IMR-90 (cell line): Measurements from ENCODE around the gene IL34. TPM values are rescaled to one million over a fixed set of nuclear protein-coding genes. Genes with fewer than 3 reads are reported as not detected.

Source experiments
- ATAC-seq: fragments of 200-7000 bp; cut with Tn5 transposase; 2 replicates; pipeline ENCODE4 v1.9.1; 2020; ENCODE audit warnings: low read depth, mild to moderate bottlenecking, moderate library complexity
- BruUV-seq: library from RNA; stranded (reverse); fragments of 400-500 nt; replicated peaks from 2 replicates; lab custom pipeline; 2021; lab: Mats Ljungman, UMichigan
- CTCF ChIA-PET: fragments of 300-600 bp; formaldehyde crosslinking; extraction: SDS; loops from one replicate; lab custom pipeline; 2021; ENCODE audit warnings: antibody characterized with exemption; lab: Yijun Ruan, JAX
- POLR2A ChIA-PET: fragments of 300-600 bp; sonication (Branson Sonifier 250); formaldehyde crosslinking; loops from one replicate; lab custom pipeline; 2022; ENCODE audit warnings: antibody characterized with exemption; ENCODE audit not compliant: unreplicated experiment; lab: Charles Lee
- DNase-seq: peaks from one replicate; pipeline ENCODE4 v3.0.0; 2013
- H2AFZ ChIP-seq: replicated peaks from 2 replicates; pipeline ENCODE3; 2013; ENCODE audit warnings: low read length, mild to moderate bottlenecking; ENCODE audit not compliant: poor library complexity
- H2AK5ac ChIP-seq: 2 replicates; pipeline ENCODE4 v1.6.1; 2013; ENCODE audit warnings: low read depth, low read length, inconsistent platforms
- H2AK9ac ChIP-seq: replicated peaks from 2 replicates; pipeline ENCODE3; 2013; ENCODE audit warnings: mild to moderate bottlenecking, low read depth, low read length, moderate library complexity; ENCODE audit not compliant: poor library complexity
- H2BK120ac ChIP-seq: 2 replicates; pipeline ENCODE4 v1.6.1; 2013; ENCODE audit warnings: low read depth, low read length, inconsistent platforms
- H2BK15ac ChIP-seq: 3 replicates; pipeline ENCODE4 v1.6.1; 2013; ENCODE audit warnings: low read depth, low read length, inconsistent platforms
- H2BK20ac ChIP-seq: 2 replicates; pipeline ENCODE4 v1.6.1; 2013; ENCODE audit warnings: low read depth, mild to moderate bottlenecking, inconsistent platforms, low read length, moderate library complexity
- H2BK5ac ChIP-seq: 2 replicates; pipeline ENCODE4 v1.6.1; 2013; ENCODE audit warnings: mild to moderate bottlenecking, low read depth, low read length, inconsistent platforms; ENCODE audit not compliant: poor library complexity, severe bottlenecking
- H3K14ac ChIP-seq: replicated peaks from 2 replicates; pipeline ENCODE4 v1.6.1; 2013; ENCODE audit warnings: low read depth, low read length, inconsistent platforms
- H3K18ac ChIP-seq: 2 replicates; pipeline ENCODE4 v1.6.1; 2013; ENCODE audit warnings: low read depth, low read length, control low read depth
- H3K23ac ChIP-seq: 2 replicates; pipeline ENCODE4 v1.6.1; 2013; ENCODE audit warnings: low read depth, low read length, inconsistent platforms
- H3K27ac ChIP-seq: 2 replicates; pipeline ENCODE4 v1.5.1; 2013; ENCODE audit warnings: mild to moderate bottlenecking, control low read depth, low read length; ENCODE audit not compliant: insufficient read depth
- H3K27me3 ChIP-seq: 2 replicates; pipeline ENCODE4 v1.6.1; 2013; ENCODE audit warnings: low read length; ENCODE audit not compliant: control insufficient read depth, insufficient read depth
- H3K36me3 ChIP-seq: 2 replicates; pipeline ENCODE4 v1.6.1; 2013; ENCODE audit warnings: low read length, mixed read lengths; ENCODE audit not compliant: control insufficient read depth, insufficient read depth
- H3K4ac ChIP-seq: 2 replicates; pipeline ENCODE4 v1.6.1; 2013; ENCODE audit warnings: low read depth, low read length, inconsistent platforms
- H3K4me1 ChIP-seq: 2 replicates; pipeline ENCODE4 v1.6.1; 2013; ENCODE audit warnings: low read length, mixed read lengths; ENCODE audit not compliant: control insufficient read depth, insufficient read depth
- H3K4me2 ChIP-seq: 2 replicates; pipeline ENCODE4 v1.6.1; 2013; ENCODE audit warnings: low read depth, mild to moderate bottlenecking, control low read depth, low read length, moderate library complexity
- H3K4me3 ChIP-seq: 2 replicates; pipeline ENCODE4 v1.5.1; 2013; ENCODE audit warnings: low read depth, mild to moderate bottlenecking, control low read depth, low read length, moderate library complexity; ENCODE audit not compliant: insufficient read depth
- H3K56ac ChIP-seq: 2 replicates; pipeline ENCODE4 v1.6.1; 2013; ENCODE audit warnings: low read length, inconsistent platforms; ENCODE audit not compliant: insufficient read depth; ENCODE audit errors: extremely low read depth
- H3K79me1 ChIP-seq, 2 experiments: 2 replicates each; pipeline ENCODE4 v1.6.1; 2013; ENCODE audit warnings: low read length in 2 of 2, inconsistent platforms in 1 of 2, low read depth in 1 of 2
- H3K9ac ChIP-seq: 2 replicates; pipeline ENCODE4 v1.6.1; 2013; ENCODE audit warnings: low read depth, low read length, control low read depth
- H3K9me1 ChIP-seq: 2 replicates; pipeline ENCODE4 v1.6.1; 2013; ENCODE audit warnings: low read length, inconsistent platforms; ENCODE audit not compliant: insufficient read depth
- H3K9me3 ChIP-seq: 2 replicates; pipeline ENCODE4 v1.6.1; 2013; ENCODE audit warnings: low read length; ENCODE audit not compliant: control insufficient read depth, insufficient read depth
- H4K20me1 ChIP-seq: 2 replicates; pipeline ENCODE4 v1.6.1; 2013; ENCODE audit warnings: low read length, inconsistent platforms; ENCODE audit not compliant: insufficient read depth
- H4K5ac ChIP-seq: 2 replicates; pipeline ENCODE4 v1.6.1; 2013; ENCODE audit warnings: mild to moderate bottlenecking, low read depth, low read length, control low read depth
- H4K8ac ChIP-seq, 2 experiments: 2 replicates each; pipeline ENCODE4 v1.6.1; 2013; ENCODE audit warnings: low read depth in 2 of 2, low read length in 2 of 2, control low read depth in 1 of 2, inconsistent platforms in 1 of 2
- H4K91ac ChIP-seq: 2 replicates; pipeline ENCODE4 v1.6.1; 2013; ENCODE audit warnings: low read depth, low read length, inconsistent platforms; ENCODE audit not compliant: insufficient read depth
- BHLHE40 ChIP-seq: fragments of 150-350 bp; IDR thresholded peaks from 2 replicates; pipeline ENCODE4 v1.6.1; 2016; ENCODE audit warnings: mild to moderate bottlenecking, low read depth, low read length
- MAFK ChIP-seq: IDR thresholded peaks from 2 replicates; pipeline ENCODE4 v1.6.1; 2012; ENCODE audit warnings: low read depth, low read length, improper control_type of control experiment
- NFE2L2 ChIP-seq: fragments of 150-350 bp; IDR thresholded peaks from 2 replicates; pipeline ENCODE4 v1.6.1; 2016; ENCODE audit warnings: low read depth, mild to moderate bottlenecking, low read length
- WGBS, 2 experiments: methylation state at CpG; one replicate each; pipeline versions ENCODE4 v1.1.5 to v1.1.7; 2013; ENCODE audit warnings: missing lambda C conversion rate in 2 of 2; ENCODE audit not compliant: insufficient read length in 1 of 2; ENCODE audit errors: extremely low coverage in 2 of 2; 5-methylcytosine and 5-hydroxymethylcytosine counted together
- dilution Hi-C: fragments of 300-500 bp; cut with HindIII; formaldehyde crosslinking; loops from one replicate; pipeline ENCODE4 v1.14.3; 2018; ENCODE audit warnings: low sequenced_read_pairs; ENCODE audit not compliant: unreplicated experiment
- in situ Hi-C: fragments of 300-500 bp; cut with MboI; formaldehyde crosslinking; loops from 3 replicates; pipeline ENCODE4 v1.14.3; 2019; ENCODE audit warnings: low sequenced_read_pairs, inconsistent platforms, mixed read lengths
- intact Hi-C: fragments of 100-400 bp; cut with micrococcal nuclease; formaldehyde crosslinking; loops from 2 replicates; pipeline ENCODE4 v1.10.0; 2022
- polyA plus RNA-seq, 3 experiments: library from polyadenylated mRNA; depleted of rRNA; stranded (reverse); fragments of >200 nt; gene quantifications; 2 replicates each; pipeline ENCODE4 v1.2.3, GENCODE V29; 2012; ENCODE audit warnings: low replicate concordance in 1 of 3
- total RNA-seq: library from RNA; depleted of rRNA; stranded (reverse); fragments of >200 nt; gene quantifications from 2 replicates; pipeline ENCODE4 v1.2.3, GENCODE V29; 2012

Gene IL34
- total and polyA plus RNA-seq, 2 of the 4 experiments (the other 2 are of a cell fraction): 1.3 to 2.5 TPM

DNA sequence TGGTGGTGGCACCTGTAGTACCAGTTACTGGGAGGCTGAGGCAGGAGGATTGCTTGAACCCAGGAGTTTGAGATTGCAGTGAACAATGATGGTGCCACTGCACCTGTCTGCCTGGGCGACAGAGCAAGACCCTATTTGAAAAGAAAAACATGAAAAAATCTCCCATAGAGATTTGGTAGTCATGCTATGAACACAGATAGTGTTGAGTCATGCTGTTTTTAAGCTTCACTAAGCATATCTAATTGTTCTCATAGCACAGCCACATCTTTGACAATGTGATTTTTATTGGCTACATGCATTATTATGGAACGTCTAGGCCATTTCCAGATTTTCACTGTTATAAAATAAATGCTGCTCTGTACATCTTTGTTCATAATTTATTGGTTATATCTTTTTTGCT is 6.0 kb downstream of the IL34 start:
- H3K9me3 ChIP-seq: no peaks in the 10 kb centered on the region
- dilution Hi-C loops: no loop called here
- H3K36me3 ChIP-seq: no peaks in the 10 kb centered on the region
- POLR2A ChIA-PET: interaction anchor here (0.5 kb wide), 1 partner anchor 122 kb away, joined by 6 read pairs; no protein-coding TSS in a partner anchor
- no peak overlapping the region for H3K4me3 ChIP-seq
- no peak overlapping the region for H2BK20ac ChIP-seq
- H2AK9ac ChIP-seq: no peak overlapping the region
- in situ Hi-C loops: loop anchor here (5.0 kb wide), 2 partner anchors 80 to 120 kb away; no protein-coding TSS in a partner anchor
- no peaks in the 10 kb centered on the region; the same call in 1 of the 2 replicates for H3K9me1 ChIP-seq
- no peak overlapping the region for H3K14ac ChIP-seq
- no TSS peak for BruUV-seq
- H3K18ac ChIP-seq: no peak overlapping the region
- intact Hi-C loops: loop anchor here (2.0 to 5.0 kb wide), 3 partner anchors 80 to 270 kb away; no protein-coding TSS in a partner anchor
- no peak overlapping the region for H3K4me2 ChIP-seq
- DNase-seq (no peak), ATAC-seq (no peak)
- no peak overlapping the region for H4K5ac ChIP-seq
- H2AK5ac ChIP-seq: no peak overlapping the region
- H2BK120ac ChIP-seq: no peak overlapping the region; the same call in 1 of the 2 replicates
- H4K8ac ChIP-seq: no peak overlapping the region
- no peak overlapping the region for H2BK5ac ChIP-seq
- no CpG with 5 or more reads among the region's 2 CpGs for WGBS, 2 experiments
- H3K56ac ChIP-seq: no peak overlapping the region
- no peaks in the 10 kb centered on the region for H3K27me3 ChIP-seq
- no peak for TF ChIP-seq BHLHE40
- TF ChIP-seq MAFK: 0 out of 2 replicates have a peak, but pooled peaks have one; percentile 7
- TF ChIP-seq NFE2L2: peak; percentile 52; the same call in 1 of the 2 replicates
- H3K79me1 ChIP-seq: no peaks in the 10 kb centered on the region
- CTCF ChIA-PET: interaction anchor here (0.9 kb wide), 1 partner anchor 51 kb away, joined by 3 read pairs; no protein-coding TSS in a partner anchor
- H4K91ac ChIP-seq: no peak overlapping the region
- no peak overlapping the region for H2BK15ac ChIP-seq
- H3K4me1 ChIP-seq: peaks cover 3% of the 10 kb centered on the region
- no peak overlapping the region for H3K23ac ChIP-seq
- no peak overlapping the region for H3K27ac ChIP-seq
- H3K9ac ChIP-seq: no peak overlapping the region
- no peak overlapping the region for H3K4ac ChIP-seq
- H2AFZ ChIP-seq: no peak overlapping the region
- H4K20me1 ChIP-seq: no peaks in the 10 kb centered on the region
